Measurements from ENCODE around the gene ANTXR2. TPM values are rescaled to one million over a fixed set of nuclear protein-coding genes. Genes with fewer than 3 reads are reported as not detected.

The ANTXR2 gene
- total and polyA plus RNA-seq, 4 experiments from 2014 or later, result 88.1 to 91.6 (median 90.7) TPM

DNA sequence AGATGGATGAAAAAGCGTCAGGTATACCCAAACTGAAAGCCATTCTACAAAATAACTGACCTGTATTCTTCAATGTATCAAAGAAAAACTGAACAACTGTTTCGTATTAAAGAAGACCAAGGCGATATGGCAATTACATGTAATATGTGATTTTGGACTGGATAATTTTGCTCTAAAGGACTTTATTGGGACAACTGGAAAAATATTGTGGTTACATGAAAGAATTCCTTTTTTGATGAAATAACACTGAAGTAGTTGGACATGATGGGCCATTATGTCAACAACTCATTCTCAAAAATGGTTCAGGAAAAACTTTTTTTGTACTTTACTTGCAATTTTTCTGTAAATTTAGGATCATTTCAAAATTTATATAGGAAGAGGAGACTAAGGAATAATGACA is 12.1 kb upstream of the ANTXR2 start:
- Mint-ChIP-seq H3K4me1 (peaks cover 0 to 2% (median 0%) of the 10 kb centered on the region in 4 donors), H3K36me3 (peaks cover 0 to 3% of the 10 kb centered on the region in 2 donors), H3K27ac (no peak overlapping the region), H3K9me3 (peaks cover 0 to 3% (median 0%) of the 10 kb centered on the region in 8 donors), H3K4me3 (no peak overlapping the region), H3K27me3 (peaks cover 0 to 7% of the 10 kb centered on the region in 2 donors)
- Histone ChIP-seq H3K27me3 (ENCODE audit: insufficient read depth, low read length) (no peaks in the 10 kb centered on the region), H3K4me1 (ENCODE audit: insufficient read depth, low read length) (no peaks in the 10 kb centered on the region), H3K36me3 (ENCODE audit: insufficient read depth, low read length) (no peaks in the 10 kb centered on the region), H3K9me3 (ENCODE audit: control insufficient read depth in 1 of 2, low read length in 2 of 2) (no peaks in the 10 kb centered on the region), H3K4me3 (ENCODE audit: low read length in 2 of 2) (no peak overlapping the region), H3K27ac (ENCODE audit: low read depth, low read length) (no peak overlapping the region)
- POLR2A ChIA-PET (ENCODE audit: partially characterized antibody), result no interaction called here
- CTCF ChIA-PET (ENCODE audit: partially characterized antibody), result no interaction called here
- intact Hi-C loops (cut with micrococcal nuclease), result no loop called here
- DNase-seq, result no peak

GRCh38 chr4:80082693-80083092 is 9.7 kb upstream of the ANTXR2 start:
- H3K4me1 Mint-ChIP-seq, result peaks cover 6 to 12% (median 9%) of the 10 kb centered on the region in 4 donors
- H3K27me3 ChIP-seq (ENCODE audit: insufficient read depth, low read length), result no peaks in the 10 kb centered on the region
- CTCF ChIA-PET (ENCODE audit: partially characterized antibody), result no interaction called here
- no peak overlapping the region for H3K27ac ChIP-seq (ENCODE audit: low read depth, low read length)
- intact Hi-C loops (cut with micrococcal nuclease), result no loop called here
- no peak overlapping the region for H3K27ac Mint-ChIP-seq
- H3K36me3 Mint-ChIP-seq, result peaks cover 0 to 3% of the 10 kb centered on the region in 2 donors
- peaks cover 0 to 3% of the 10 kb centered on the region in 2 donors for H3K27me3 Mint-ChIP-seq
- no peak overlapping the region for H3K4me3 ChIP-seq (ENCODE audit: low read length in 2 of 2)
- peaks cover 0 to 3% (median 0%) of the 10 kb centered on the region in 8 donors for H3K9me3 Mint-ChIP-seq
- POLR2A ChIA-PET (ENCODE audit: partially characterized antibody), result no interaction called here
- no peaks in the 10 kb centered on the region for H3K9me3 ChIP-seq (ENCODE audit: control insufficient read depth in 1 of 2, low read length in 2 of 2)
- no peaks in the 10 kb centered on the region for H3K36me3 ChIP-seq (ENCODE audit: insufficient read depth, low read length)
- no peak for DNase-seq
- H3K4me3 Mint-ChIP-seq, result no peak overlapping the region
- no peaks in the 10 kb centered on the region for H3K4me1 ChIP-seq (ENCODE audit: insufficient read depth, low read length)

- intact Hi-C loops (cut with micrococcal nuclease), result no loop called here
- Histone ChIP-seq H3K4me3 (ENCODE audit: low read length in 2 of 2) (no peak overlapping the region), H3K9me3 (ENCODE audit: control insufficient read depth in 1 of 2, low read length in 2 of 2) (no peaks in the 10 kb centered on the region), H3K36me3 (ENCODE audit: insufficient read depth, low read length) (no peaks in the 10 kb centered on the region), H3K4me1 (ENCODE audit: insufficient read depth, low read length) (peaks cover under 1% of the 10 kb centered on the region), H3K27ac (ENCODE audit: low read depth, low read length) (no peak overlapping the region), H3K27me3 (ENCODE audit: insufficient read depth, low read length) (no peaks in the 10 kb centered on the region)
- peaks cover 0 to 3% (median 0%) of the 10 kb centered on the region in 8 donors for H3K9me3 Mint-ChIP-seq
- DNase-seq, result no peak
- ChIA-PET CTCF (ENCODE audit: partially characterized antibody) (interaction anchor here (1.7 kb wide), 1 partner anchor 10 kb away, joined by 5 read pairs; no protein-coding TSS in a partner anchor), POLR2A (ENCODE audit: partially characterized antibody) (no interaction called here)
- H3K4me3 Mint-ChIP-seq, result no peak overlapping the region
- H3K27me3 Mint-ChIP-seq, result peaks cover 0 to 3% of the 10 kb centered on the region in 2 donors
- H3K36me3 Mint-ChIP-seq, result peaks cover 0 to 3% of the 10 kb centered on the region in 2 donors
- peaks cover 7 to 17% (median 13%) of the 10 kb centered on the region in 4 donors for H3K4me1 Mint-ChIP-seq
- H3K27ac Mint-ChIP-seq, result peak overlapping the region in 1 of 7 donors; percentile 88
Observed at GRCh38 chr4:80081566-80081965, 8.5 kb upstream of the ANTXR2 start.

- CTCF ChIA-PET (ENCODE audit: partially characterized antibody), result interaction anchor here (1.5 kb wide), 1 partner anchor 103 kb away, joined by 3 read pairs; no protein-coding TSS in a partner anchor
- peaks cover 0 to 3% of the 10 kb centered on the region in 2 donors for H3K27me3 Mint-ChIP-seq
- H3K36me3 ChIP-seq (ENCODE audit: insufficient read depth, low read length), result no peaks in the 10 kb centered on the region
- no peak overlapping the region for H3K4me3 Mint-ChIP-seq
- intact Hi-C loops (cut with micrococcal nuclease), result no loop called here
- H3K4me1 Mint-ChIP-seq, result peaks cover 19 to 38% (median 29%) of the 10 kb centered on the region in 4 donors
- H3K4me3 ChIP-seq (ENCODE audit: low read length in 2 of 2), result no peak overlapping the region
- POLR2A ChIA-PET (ENCODE audit: partially characterized antibody), result interaction anchor here (0.5 to 1.2 kb wide), 2 partner anchors 12 to 104 kb away, joined by 3 to 4 read pairs; no protein-coding TSS in a partner anchor
- no peaks in the 10 kb centered on the region for H3K9me3 ChIP-seq (ENCODE audit: control insufficient read depth in 1 of 2, low read length in 2 of 2)
- no peaks in the 10 kb centered on the region for H3K27me3 ChIP-seq (ENCODE audit: insufficient read depth, low read length)
- peaks cover 0 to 3% of the 10 kb centered on the region in 2 donors for H3K36me3 Mint-ChIP-seq
- peaks cover 0 to 3% (median 0%) of the 10 kb centered on the region in 8 donors for H3K9me3 Mint-ChIP-seq
- peaks cover 20% of the 10 kb centered on the region for H3K4me1 ChIP-seq (ENCODE audit: insufficient read depth, low read length)
- peak overlapping the region in 1 of 7 donors; percentile 19 for H3K27ac Mint-ChIP-seq
- DNase-seq, result no peak
- no peak overlapping the region for H3K27ac ChIP-seq (ENCODE audit: low read depth, low read length)
Observed at GRCh38 chr4:80079255-80079923, 6.4 kb upstream of the ANTXR2 start.

DNA sequence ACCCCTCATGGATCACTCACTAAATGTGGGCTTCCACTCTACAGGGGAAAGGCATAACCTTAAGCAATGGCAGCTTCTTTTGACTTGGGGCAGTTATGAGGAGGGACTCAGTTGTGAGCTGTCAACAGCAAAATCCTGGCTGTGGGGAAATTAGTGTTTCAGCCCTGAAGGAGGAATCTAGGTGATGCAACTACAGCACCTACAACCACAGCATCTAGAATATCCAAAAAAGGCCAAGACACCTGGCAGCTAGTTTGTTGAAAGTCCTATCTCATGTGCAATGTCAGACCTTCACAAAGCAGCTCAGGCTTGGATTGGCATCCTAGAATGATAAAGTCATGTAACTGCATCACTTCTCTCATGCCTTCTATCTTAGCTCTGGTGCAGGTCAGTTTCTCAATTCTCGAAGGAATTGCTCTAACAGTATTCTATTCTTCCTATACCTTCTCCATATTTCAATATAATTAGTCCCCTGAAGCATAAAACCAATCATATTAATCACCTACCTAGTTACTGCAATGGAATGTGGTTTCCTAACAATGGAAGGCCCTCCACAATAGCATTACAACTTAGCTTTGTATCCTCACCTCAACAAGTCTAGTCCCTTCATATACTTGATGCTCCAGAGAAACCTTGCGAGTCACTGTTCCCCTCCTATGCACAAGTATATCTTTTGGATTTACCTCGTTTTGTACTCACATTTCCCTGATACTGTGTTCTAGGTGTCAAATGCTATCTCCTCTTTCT is 5.5 kb upstream of the ANTXR2 start:
- peaks cover 0 to 3% of the 10 kb centered on the region in 2 donors for H3K36me3 Mint-ChIP-seq
- Histone ChIP-seq H3K27me3 (ENCODE audit: insufficient read depth, low read length) (no peaks in the 10 kb centered on the region), H3K4me1 (ENCODE audit: insufficient read depth, low read length) (peaks cover 28% of the 10 kb centered on the region), H3K4me3 (ENCODE audit: low read length in 2 of 2) (no peak overlapping the region), H3K27ac (ENCODE audit: low read depth, low read length) (no peak overlapping the region), H3K36me3 (ENCODE audit: insufficient read depth, low read length) (no peaks in the 10 kb centered on the region), H3K9me3 (ENCODE audit: control insufficient read depth in 1 of 2, low read length in 2 of 2) (no peaks in the 10 kb centered on the region)
- H3K27me3 Mint-ChIP-seq, result peaks cover 0 to 3% of the 10 kb centered on the region in 2 donors
- CTCF ChIA-PET (ENCODE audit: partially characterized antibody), result interaction anchor here (0.8 to 2.7 kb wide), 5 partner anchors 18 to 124 kb away, joined by 3 to 12 read pairs (median 3); no protein-coding TSS in a partner anchor
- peak overlapping the region in 1 of 8 donors; percentile 22 for H3K4me3 Mint-ChIP-seq
- H3K9me3 Mint-ChIP-seq, result peaks cover 0 to 3% (median 0%) of the 10 kb centered on the region in 8 donors
- DNase-seq, result no peak
- POLR2A ChIA-PET (ENCODE audit: partially characterized antibody), result interaction anchor here (1.2 to 1.8 kb wide), 2 partner anchors 105 kb away, joined by 4 to 6 read pairs; no protein-coding TSS in a partner anchor
- intact Hi-C loops (cut with micrococcal nuclease), result no loop called here
- H3K27ac Mint-ChIP-seq, result peak overlapping the region in 2 of 7 donors; percentile 12 to 74
- peaks cover 27 to 47% (median 37%) of the 10 kb centered on the region in 4 donors for H3K4me1 Mint-ChIP-seq

- peak in 1 of 5 donors; percentile 59 for DNase-seq
- peaks cover 29 to 52% (median 39%) of the 10 kb centered on the region in 4 donors for H3K4me1 Mint-ChIP-seq
- no peaks in the 10 kb centered on the region for H3K27me3 Mint-ChIP-seq
- H3K4me1 ChIP-seq (ENCODE audit: insufficient read depth, low read length), result peaks cover 33% of the 10 kb centered on the region
- intact Hi-C loops (cut with micrococcal nuclease), result no loop called here
- CTCF ChIA-PET (ENCODE audit: partially characterized antibody), result interaction anchor here (0.8 to 2.7 kb wide), 3 partner anchors 18 to 124 kb away, joined by 3 to 12 read pairs (median 3); no protein-coding TSS in a partner anchor
- H3K9me3 Mint-ChIP-seq, result peaks cover 0 to 2% (median 0%) of the 10 kb centered on the region in 8 donors
- H3K27ac ChIP-seq (ENCODE audit: low read depth, low read length), result no peak overlapping the region
- POLR2A ChIA-PET (ENCODE audit: partially characterized antibody), result interaction anchor here (0.7 to 1.8 kb wide), 3 partner anchors 105 to 122 kb away, joined by 3 to 6 read pairs (median 3); no protein-coding TSS in a partner anchor
- H3K27ac Mint-ChIP-seq, result peak overlapping the region in 3 of 7 donors; percentile 8 to 74 (median 64)
- H3K4me3 Mint-ChIP-seq, result peak overlapping the region in 4 of 8 donors; percentile 2 to 31 (median 16)
- H3K9me3 ChIP-seq (ENCODE audit: control insufficient read depth in 1 of 2, low read length in 2 of 2), result no peaks in the 10 kb centered on the region
- no peak overlapping the region for H3K4me3 ChIP-seq (ENCODE audit: low read length in 2 of 2)
- H3K36me3 ChIP-seq (ENCODE audit: insufficient read depth, low read length), result no peaks in the 10 kb centered on the region
- H3K36me3 Mint-ChIP-seq, result peaks cover 3 to 4% of the 10 kb centered on the region in 2 donors
- H3K27me3 ChIP-seq (ENCODE audit: insufficient read depth, low read length), result no peaks in the 10 kb centered on the region
Observed at GRCh38 chr4:80077639-80078038, 4.6 kb upstream of the ANTXR2 start.

Data from CD4-positive, alpha-beta memory T cell (primary cell).